Activated CD8-positive, alpha-beta memory T cell treated with anti-CD3 and anti-CD28 coated beads, Interleukin-2, amount 50 U/mL, for 24 hours (primary cell): ENCODE results near the gene SLFN5.
"Not testable (repeated sequence)": the region's sequence is repeated elsewhere in the genome, so short reads cannot be mapped to it uniquely, and the experiment has no call there.

Source experiments
- DNase-seq: peaks from one replicate; pipeline ENCODE4 v3.0.0-alpha.2; 2020; ENCODE audit errors: extremely low read depth

Gene SLFN5

GRCh38 chr17:35242158-35242804 lies 591 bp upstream of the SLFN5 start:
- DNase-seq, result peak; percentile 69

GRCh38 chr17:35243561-35244340 lies 879 bp downstream of the SLFN5 start:
- no peak for DNase-seq

- DNase-seq, result peak; percentile 79
These were observed 1.7 kb downstream of the SLFN5 start for GRCh38 chr17:35244341-35245195.

- no peak for DNase-seq
These were observed 2.3 kb downstream of the SLFN5 start for GRCh38 chr17:35245196-35245486.

- no peak for DNase-seq
These were observed 9.8 kb downstream of the SLFN5 start for GRCh38 chr17:35252651-35253050.

GRCh38 chr17:35254107-35254773 lies 11.4 kb downstream of the SLFN5 start:
- no peak for DNase-seq

GRCh38 chr17:35255316-35255715 lies 12.4 kb downstream of the SLFN5 start:
- no peak for DNase-seq

GRCh38 chr17:35256629-35257028 lies 13.8 kb downstream of the SLFN5 start:
- DNase-seq, result no peak

- DNase-seq, result no peak
These were observed 14.4 kb downstream of the SLFN5 start for GRCh38 chr17:35257208-35257659.

- no peak for DNase-seq
These were observed 16.1 kb downstream of the SLFN5 start for GRCh38 chr17:35259001-35259400.

GRCh38 chr17:35265071-35265470 lies 22.2 kb downstream of the SLFN5 start:
- DNase-seq, result no peak

- DNase-seq, result no peak
These were observed 22.8 kb downstream of the SLFN5 start for GRCh38 chr17:35265566-35266141.

- DNase-seq, result not testable (repeated sequence)
These were observed 31.5 kb downstream of the SLFN5 start for GRCh38 chr17:35274167-35275066.

- DNase-seq, result not testable (repeated sequence)
These were observed 35.6 kb downstream of the SLFN5 start for GRCh38 chr17:35278454-35278853.

GRCh38 chr17:35278876-35279275 lies 36.0 kb downstream of the SLFN5 start:
- not testable (repeated sequence) for DNase-seq

GRCh38 chr17:35283767-35284166 lies 40.9 kb downstream of the SLFN5 start:
- DNase-seq, result no peak

- DNase-seq, result no peak
These were observed 42.1 kb downstream of the SLFN5 start for GRCh38 chr17:35284955-35285354.

GRCh38 chr17:35286120-35286781 lies 43.4 kb downstream of the SLFN5 start:
- no peak for DNase-seq

GRCh38 chr17:35287286-35287811 lies 44.5 kb downstream of the SLFN5 start:
- no peak for DNase-seq

- no peak for DNase-seq
These were observed 46.4 kb downstream of the SLFN5 start for GRCh38 chr17:35289222-35289621.
